ENCODE measurements around the gene KCNT2.

GRCh38 chr1:196400478-196401451 is 207.5 kb downstream of the KCNT2 start:
- TF ChIP-seq CTCF (IDR thresholded peaks at IDR 0.05; ENCODE audit: low read depth, low read length, poor library complexity, severe bottlenecking) (no peak), EZH2phosphoT487 (IDR thresholded peaks at IDR 0.05; ENCODE audit: borderline replicate concordance, low read length) (no peak)

All from DOHH2 (cell line).